ENCODE results near the gene PRSS33. TPM values are rescaled to one million over a fixed set of nuclear protein-coding genes. Genes with fewer than 3 reads are reported as not detected.

PRSS33 gene
- total and polyA plus RNA-seq, 9 of the 15 experiments (the other 6 are each of a cell fraction or from before 2014, with no cell fraction given) = not detected

DNA sequence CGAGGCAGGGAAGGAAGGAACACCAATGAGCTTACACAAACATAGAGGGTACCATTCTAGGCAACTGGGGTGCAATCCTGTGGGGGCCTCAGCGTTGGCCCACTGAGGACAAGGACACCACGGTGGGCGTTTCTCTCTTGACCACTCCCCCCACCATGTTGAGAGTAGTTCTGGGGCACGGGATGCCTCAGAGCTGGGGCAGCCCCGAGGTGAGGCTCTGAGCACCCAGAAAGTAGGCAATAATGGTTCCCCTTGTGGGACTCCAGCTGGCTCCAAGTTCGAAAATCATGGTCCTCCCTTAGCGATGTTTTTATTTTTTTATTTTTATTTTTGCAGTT is 34.8 kb upstream of the PRSS33 start:
- peaks cover 22% of the 10 kb centered on the region for H3K79me2 ChIP-seq (ENCODE audit: control insufficient read depth, insufficient read depth, low read length)
- H3K4me3 ChIP-seq = no peak overlapping the region
- no peak overlapping the region for H3K4me2 ChIP-seq (ENCODE audit: insufficient read depth, low read length)
- no TSS peak for BruUV-seq (replicated peaks)
- 56% methylated on average over 7 of the region's 8 CpGs for WGBS (ENCODE audit: insufficient coverage, low coverage, missing lambda C conversion rate)
- FAIRE-seq (no peak), ATAC-seq (no peak), DNase-seq (ENCODE audit: extremely low read depth in 1 of 4, low spot score in 3 of 4) (no peak)
- H3K9ac ChIP-seq (ENCODE audit: insufficient read depth in 1 of 2, low read depth in 2 of 2, low read length in 2 of 2) = peak overlapping the region in 1 of 2 experiments; percentile 15; a peak in 1 of 4 replicates
- no peaks in the 10 kb centered on the region for H3K9me1 ChIP-seq (ENCODE audit: control insufficient read depth, insufficient read depth, low read length)
- no peaks in the 10 kb centered on the region for H3K9me3 ChIP-seq (replicated peaks; ENCODE audit: control insufficient read depth, insufficient read depth, low read depth, low read length)
- in situ Hi-C loops (cut with MboI) = no loop called here
- H2AFZ ChIP-seq (ENCODE audit: low read depth, low read length) = no peak overlapping the region
- ChIA-PET CTCF (ENCODE audit: low intra/inter-chr PET ratio) (no interaction called here), POLR2A (interaction anchor here (0.6 to 1.0 kb wide), 3 partner anchors 9 to 50 kb away, joined by 3 to 5 read pairs (median 3); partner anchors contain the start of gene PRSS33)
- H3K27me3 ChIP-seq (ENCODE audit: control insufficient read depth in 2 of 2, insufficient read depth in 2 of 2, low read length in 2 of 2) = peaks cover 4 to 16% of the 10 kb centered on the region in 2 experiments; a peak in 3 of 5 replicates
- H3K36me3 ChIP-seq (ENCODE audit: control insufficient read depth, insufficient read depth, low read length) = peaks cover 32% of the 10 kb centered on the region; the same call in 2 of the 3 replicates
- TF ChIP-seq ZBTB1 (CRISPR knock-in tag; IDR thresholded peaks at IDR 0.05; ENCODE audit: borderline replicate concordance, low read depth) (no peak), POLR2B (IDR thresholded peaks at IDR 0.05; ENCODE audit: low read depth, partially characterized antibody) (peak; percentile 13), L3MBTL2 (IDR thresholded peaks at IDR 0.05) (no peak), WHSC1 (IDR thresholded peaks at IDR 0.05; ENCODE audit: low read length) (no peak), ZNF717 (CRISPR knock-in tag; IDR thresholded peaks at IDR 0.05) (no peak), SMARCB1 (IDR thresholded peaks at IDR 0.05; ENCODE audit: insufficient read length, low read depth) (no peak)
- H4K20me1 ChIP-seq (replicated peaks; ENCODE audit: control insufficient read depth, insufficient read depth, low read length) = 0 out of 2 replicates have a peak, but pooled peaks cover 4% of the 10 kb centered on the region
- H3K27ac ChIP-seq (ENCODE audit: extremely low read depth, low read depth, low read length) = no peak overlapping the region
- intact Hi-C loops (cut with micrococcal nuclease) = no loop called here
- H3K4me1 ChIP-seq (replicated peaks in 1 of 2; ENCODE audit: control insufficient read depth in 2 of 2, insufficient read depth in 2 of 2, low read length in 2 of 2) = peaks cover 5 to 46% of the 10 kb centered on the region in 2 experiments; a peak in 4 of 5 replicates

All from K562 (cell line).